ENCODE data around the gene BUD31.

- TF ChIP-seq EZH2 (IDR thresholded peaks at IDR 0.05; ENCODE audit: low read depth, unreplicated experiment): no peak
- TF ChIP-seq, protein P1, sequence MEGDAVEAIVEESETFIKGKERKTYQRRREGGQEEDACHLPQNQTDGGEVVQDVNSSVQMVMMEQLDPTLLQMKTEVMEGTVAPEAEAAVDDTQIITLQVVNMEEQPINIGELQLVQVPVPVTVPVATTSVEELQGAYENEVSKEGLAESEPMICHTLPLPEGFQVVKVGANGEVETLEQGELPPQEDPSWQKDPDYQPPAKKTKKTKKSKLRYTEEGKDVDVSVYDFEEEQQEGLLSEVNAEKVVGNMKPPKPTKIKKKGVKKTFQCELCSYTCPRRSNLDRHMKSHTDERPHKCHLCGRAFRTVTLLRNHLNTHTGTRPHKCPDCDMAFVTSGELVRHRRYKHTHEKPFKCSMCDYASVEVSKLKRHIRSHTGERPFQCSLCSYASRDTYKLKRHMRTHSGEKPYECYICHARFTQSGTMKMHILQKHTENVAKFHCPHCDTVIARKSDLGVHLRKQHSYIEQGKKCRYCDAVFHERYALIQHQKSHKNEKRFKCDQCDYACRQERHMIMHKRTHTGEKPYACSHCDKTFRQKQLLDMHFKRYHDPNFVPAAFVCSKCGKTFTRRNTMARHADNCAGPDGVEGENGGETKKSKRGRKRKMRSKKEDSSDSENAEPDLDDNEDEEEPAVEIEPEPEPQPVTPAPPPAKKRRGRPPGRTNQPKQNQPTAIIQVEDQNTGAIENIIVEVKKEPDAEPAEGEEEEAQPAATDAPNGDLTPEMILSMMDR (conservative IDR thresholded peaks at IDR 0.05; ENCODE audit: low read depth in 2 of 2): no peak
- no peak for TF ChIP-seq EZH2phosphoT487 (IDR thresholded peaks at IDR 0.05; ENCODE audit: unreplicated experiment)
- no peak for TF ChIP-seq CREB1 (CRISPR knock-in tag; IDR thresholded peaks at IDR 0.05; ENCODE audit: low read depth)
- no peak for TF ChIP-seq POLR2AphosphoS5 (IDR thresholded peaks at IDR 0.05; ENCODE audit: low read depth)
Measured at GRCh38 chr7:99384523-99384922, 24.2 kb upstream of the BUD31 start.
